Activated CD4-positive, alpha-beta T cell treated with anti-CD3 and anti-CD28 coated beads, Interleukin-10, Interleukin-2, amounts not matched to agents 100 ng/mL and 50 ng/mL, durations not matched to agents 16 hours and 8 hours (primary cell): ENCODE data around the gene MAPK12.
A peak's percentile ranks its signal among the peaks of the same experiment; 100 is the strongest.

Experiments
- DNase-seq: peaks from one replicate; pipeline ENCODE4 v3.0.0-alpha.2; 2020

The MAPK12 gene

GRCh38 chr22:50226875-50227165, 34.7 kb downstream of the MAPK12 start:
- no peak for DNase-seq

- no peak for DNase-seq
Observed at GRCh38 chr22:50226063-50226874, 35.2 kb downstream of the MAPK12 start.

- no peak for DNase-seq
Observed at GRCh38 chr22:50225200-50225969, 36.1 kb downstream of the MAPK12 start.

GRCh38 chr22:50224071-50224470, 37.4 kb downstream of the MAPK12 start:
- DNase-seq: no peak

GRCh38 chr22:50222508-50222907, 39.0 kb downstream of the MAPK12 start:
- no peak for DNase-seq

- no peak for DNase-seq
Observed at GRCh38 chr22:50221410-50222300, 39.8 kb downstream of the MAPK12 start.

- no peak for DNase-seq
Observed at GRCh38 chr22:50220603-50221409, 40.7 kb downstream of the MAPK12 start.

GRCh38 chr22:50219800-50220602, 41.5 kb downstream of the MAPK12 start:
- DNase-seq: no peak

GRCh38 chr22:50218996-50219727, 42.3 kb downstream of the MAPK12 start:
- DNase-seq: peak; percentile 27

- no peak for DNase-seq
Observed at GRCh38 chr22:50218153-50218995, 43.1 kb downstream of the MAPK12 start.

- DNase-seq: no peak
Observed at GRCh38 chr22:50217543-50218152, 43.8 kb downstream of the MAPK12 start.

GRCh38 chr22:50216684-50217520, 44.6 kb downstream of the MAPK12 start:
- no peak for DNase-seq

- DNase-seq: no peak
Observed at GRCh38 chr22:50216055-50216683, 45.3 kb downstream of the MAPK12 start.

- DNase-seq: no peak
Observed at GRCh38 chr22:50215297-50216054, 46.0 kb downstream of the MAPK12 start.

- no peak for DNase-seq
Observed at GRCh38 chr22:50213263-50213662, 48.2 kb downstream of the MAPK12 start.

GRCh38 chr22:50211147-50211546, 50.3 kb downstream of the MAPK12 start:
- DNase-seq: no peak
